A549 (cell line): ENCODE results near the gene DOCK1. TPM values are rescaled to one million over a fixed set of nuclear protein-coding genes. Genes with fewer than 3 reads are reported as not detected.

ENCODE experiments used
- ATAC-seq, 2 experiments: fragments of 200-7000 bp in 1 of 2; fragments of >200 bp in 1 of 2; cut with Nextera tagmentation in 1 of 2; cut with Tn5 transposase in 1 of 2; 3 replicates each; pipeline versions ENCODE4 v1.8.0 to v1.9.1; 2018 to 2020; ENCODE audit warnings: mild to moderate bottlenecking in 1 of 2, moderate library complexity in 1 of 2
- CTCF ChIA-PET: fragments of 300-600 bp; sonication (Branson Sonifier 250); formaldehyde crosslinking; extraction: SDS; loops from one replicate; lab custom pipeline; 2021; ENCODE audit warnings: antibody characterized with exemption, inconsistent platforms; lab: Yijun Ruan, JAX
- POLR2A ChIA-PET: fragments of 350-600 bp; formaldehyde crosslinking; extraction: SDS; loops from one replicate; lab custom pipeline; 2021; ENCODE audit warnings: antibody characterized with exemption, inconsistent platforms; lab: Yijun Ruan, JAX
- DNase-seq, 2 experiments: peaks; one replicate each; pipeline versions ENCODE4 v3.0.0 to v3.0.0-alpha.2; 2011 to 2016; ENCODE audit warnings: low read depth in 1 of 2, low spot score in 1 of 2
- FAIRE-seq: peaks from 2 replicates; lab custom pipeline; 2011; peaks lifted over from hg19 to GRCh38; lab: Jason Lieb, UNC
- H3K27ac ChIP-seq, 2 experiments: fragments of >200 bp; sonication (Bioruptor Twin); formaldehyde crosslinking; 3 replicates each; pipeline ENCODE4 v1.5.1; 2016 to 2017
- H3K4me1 ChIP-seq: fragments of >200 bp; sonication (Bioruptor Twin); formaldehyde crosslinking; 3 replicates; pipeline ENCODE4 v1.6.1; 2016
- H3K4me2 ChIP-seq: fragments of >200 bp; sonication (Bioruptor Twin); formaldehyde crosslinking; 3 replicates; pipeline ENCODE4 v1.6.1; 2016
- H3K4me3 ChIP-seq: fragments of >200 bp; sonication (Bioruptor Twin); formaldehyde crosslinking; 3 replicates; pipeline ENCODE4 v1.5.1; 2016
- H3K9me3 ChIP-seq: fragments of >200 bp; sonication (Bioruptor Twin); formaldehyde crosslinking; 3 replicates; pipeline ENCODE4 v1.6.1; 2016
- BHLHE40 ChIP-seq: IDR thresholded peaks from 2 replicates; pipeline ENCODE4 v1.6.1; 2012; ENCODE audit warnings: low read depth, low read length, inconsistent platforms
- CBX8 ChIP-seq: fragments of 200-600 bp; sonication (generic); IDR thresholded peaks from 2 replicates; pipeline ENCODE4 v1.6.1; 2016
- CTCF ChIP-seq: fragments of >200 bp; sonication (Bioruptor Twin); formaldehyde crosslinking; IDR thresholded peaks from 3 replicates; pipeline ENCODE4 v1.5.1; 2016
- EHF ChIP-seq: fragments of 250-450 bp; sonication (Bioruptor Pico); IDR thresholded peaks from 2 replicates; pipeline ENCODE4 v1.5.0; 2020; ENCODE audit warnings: mild to moderate bottlenecking
- EHMT2 ChIP-seq: fragments of 200-600 bp; sonication (generic); IDR thresholded peaks from 2 replicates; pipeline ENCODE4 v1.6.1; 2016; ENCODE audit warnings: antibody characterized with exemption, low read depth, mild to moderate bottlenecking, moderate library complexity
- FOSL2 ChIP-seq, 2 experiments: fragments of 450-650 bp in 1 of 2; fragments of >200 bp in 1 of 2; sonication (Bioruptor Twin) in 1 of 2; formaldehyde crosslinking; IDR thresholded peaks; 2 replicates each; pipeline versions ENCODE4 v1.5.0 to v1.6.1; 2016 to 2020; ENCODE audit warnings: mild to moderate bottlenecking in 1 of 2, moderate library complexity in 1 of 2
- GATA3 ChIP-seq: IDR thresholded peaks from 2 replicates; pipeline ENCODE4 v1.6.1; 2012; ENCODE audit warnings: borderline replicate concordance
- HDAC2 ChIP-seq: fragments of 200-600 bp; sonication (generic); IDR thresholded peaks from 2 replicates; pipeline ENCODE4 v1.6.1; 2016
- HES2 ChIP-seq: fragments of >200 bp; sonication (Bioruptor Twin); formaldehyde crosslinking; IDR thresholded peaks from 2 replicates; pipeline ENCODE4 v1.6.1; 2016
- HEYL ChIP-seq: fragments of 250-450 bp; sonication (Bioruptor Pico); IDR thresholded peaks from 2 replicates; pipeline ENCODE4 v1.8.0; 2021; ENCODE audit warnings: mild to moderate bottlenecking, moderate library complexity
- HMGXB4 ChIP-seq: fragments of 250-450 bp; sonication (Bioruptor Pico); IDR thresholded peaks from 2 replicates; pipeline ENCODE4 v1.5.0; 2021; ENCODE audit warnings: mild to moderate bottlenecking, moderate library complexity, borderline replicate concordance
- HOXB5 ChIP-seq: fragments of 250-450 bp; sonication (Bioruptor Pico); IDR thresholded peaks from 2 replicates; pipeline ENCODE4 v1.5.0; 2020; ENCODE audit warnings: mild to moderate bottlenecking, moderate library complexity
- JUNB ChIP-seq: fragments of >200 bp; sonication (Bioruptor Twin); formaldehyde crosslinking; IDR thresholded peaks from 2 replicates; pipeline ENCODE4 v1.6.1; 2016
- KDM1A ChIP-seq: fragments of 200-600 bp; sonication (generic); IDR thresholded peaks from 2 replicates; pipeline ENCODE4 v1.6.1; 2016; ENCODE audit warnings: low read depth, mild to moderate bottlenecking
- KDM5A ChIP-seq: fragments of 200-600 bp; sonication (generic); IDR thresholded peaks from 2 replicates; pipeline ENCODE4 v1.6.1; 2016; ENCODE audit warnings: antibody characterized with exemption, mild to moderate bottlenecking
- MAZ ChIP-seq: fragments of 150-350 bp; IDR thresholded peaks from 2 replicates; pipeline ENCODE4 v1.6.1; 2014; ENCODE audit warnings: antibody characterized with exemption, low read depth, low read length, borderline replicate concordance
- MYC ChIP-seq: IDR thresholded peaks from 2 replicates; pipeline ENCODE4 v1.6.1; 2012; ENCODE audit warnings: mild to moderate bottlenecking, inconsistent platforms, low read length, improper control_type of control experiment, borderline replicate concordance
- NFE2L2 ChIP-seq: fragments of 150-350 bp; conservative IDR thresholded peaks from 2 replicates; pipeline ENCODE4 v1.6.1; 2014; ENCODE audit warnings: low read length
- RARB ChIP-seq: fragments of 250-450 bp; sonication (Bioruptor Pico); IDR thresholded peaks from 2 replicates; pipeline ENCODE4 v1.8.0; 2021; ENCODE audit warnings: mild to moderate bottlenecking, moderate library complexity
- RCOR1 ChIP-seq: fragments of 150-350 bp; IDR thresholded peaks from 2 replicates; pipeline ENCODE4 v1.6.1; 2014; ENCODE audit warnings: antibody characterized with exemption, low read length, low read depth
- RFX5 ChIP-seq: fragments of 450-650 bp; IDR thresholded peaks from 2 replicates; pipeline ENCODE4 v1.7.1; 2014; ENCODE audit warnings: antibody characterized with exemption, mild to moderate bottlenecking, moderate library complexity
- SMC3 ChIP-seq: fragments of >200 bp; sonication (Bioruptor Twin); formaldehyde crosslinking; IDR thresholded peaks from 3 replicates; pipeline ENCODE4 v1.6.1; 2018; ENCODE audit warnings: inconsistent platforms
- TFCP2L1 ChIP-seq: fragments of 250-450 bp; sonication (Bioruptor Pico); IDR thresholded peaks from 2 replicates; pipeline ENCODE4 v1.5.0; 2021; ENCODE audit warnings: mild to moderate bottlenecking
- TP53 ChIP-seq: fragments of 250-450 bp; sonication (Bioruptor Pico); IDR thresholded peaks from 2 replicates; pipeline ENCODE4 v1.5.0; 2021; ENCODE audit warnings: mild to moderate bottlenecking, moderate library complexity
- ZFP36 ChIP-seq: fragments of 450-650 bp; IDR thresholded peaks from 2 replicates; pipeline ENCODE4 v1.6.1; 2014; ENCODE audit warnings: borderline replicate concordance; ENCODE audit not compliant: partially characterized antibody
- ZNF302 ChIP-seq: fragments of 250-450 bp; sonication (Bioruptor Pico); IDR thresholded peaks from 2 replicates; pipeline ENCODE4 v1.9.0; 2021; ENCODE audit warnings: inconsistent platforms, mild to moderate bottlenecking, moderate library complexity
- ZSCAN20 ChIP-seq: fragments of 250-450 bp; sonication (Bioruptor Pico); IDR thresholded peaks from 2 replicates; pipeline ENCODE4 v1.8.0; 2022; ENCODE audit warnings: mild to moderate bottlenecking, moderate library complexity
- WGBS: methylation state at CpG from one replicate; pipeline ENCODE4 v1.1.6; 2017; ENCODE audit errors: missing lambda C conversion rate; 5-methylcytosine and 5-hydroxymethylcytosine counted together
- polyA plus RNA-seq, 4 experiments: library from polyadenylated mRNA; depleted of rRNA in 3 of 4; stranded (reverse); fragments of >200 nt; fragmentation: RNase III in 1 of 4; extraction: RNeasy Plus Mini Kit Qiagen cat#74134 plus additional on column Dnase treatment in 1 of 4; gene quantifications; 2 replicates in 3 of 4; 3 replicates in 1 of 4; pipeline ENCODE4 v1.2.3, GENCODE V29; 2011 to 2017

The DOCK1 gene
- polyA plus RNA-seq, 2 of the 4 experiments (the other 2 are of a cell fraction), result 22.6 to 28.2 TPM

GRCh38 chr10:127018766-127019165 lies 113.5 kb downstream of the DOCK1 start:
- no peak overlapping the region for H3K27ac ChIP-seq
- no peak overlapping the region for H3K4me2 ChIP-seq
- ATAC-seq (no peak), DNase-seq (no peak), FAIRE-seq (no peak)
- TF ChIP-seq CTCF (no peak), FOSL2 (IDR thresholded peaks at IDR 0.05) (no peak), FOSL2 (CRISPR knock-in tag; IDR thresholded peaks at IDR 0.05) (no peak), EHF (CRISPR knock-in tag) (no peak)
- H3K9me3 ChIP-seq, result no peaks in the 10 kb centered on the region
- ChIA-PET CTCF (no interaction called here), POLR2A (no interaction called here)
- 91% methylated on average over 8 of the region's 8 CpGs for WGBS
- no peaks in the 10 kb centered on the region for H3K4me1 ChIP-seq
- H3K4me3 ChIP-seq, result no peak overlapping the region

- ATAC-seq (no peak), DNase-seq (no peak), FAIRE-seq (no peak)
- Histone ChIP-seq H3K27ac (no peak overlapping the region), H3K4me3 (no peak overlapping the region), H3K9me3 (no peaks in the 10 kb centered on the region), H3K4me2 (no peak overlapping the region), H3K4me1 (no peaks in the 10 kb centered on the region)
- ChIA-PET CTCF (interaction anchor here (0.8 to 1.0 kb wide), 2 partner anchors 11 to 12 kb away, joined by 3 to 4 read pairs; no protein-coding TSS in a partner anchor), POLR2A (no interaction called here)
- no peak for TF ChIP-seq RARB (CRISPR knock-in tag)
- no peak for TF ChIP-seq HDAC2
- TF ChIP-seq KDM1A, result no peak
- TF ChIP-seq BHLHE40, result no peak
- no peak for TF ChIP-seq TP53 (CRISPR knock-in tag)
- no peak for TF ChIP-seq MYC
- no peak for TF ChIP-seq HMGXB4
- TF ChIP-seq HOXB5 (CRISPR knock-in tag), result no peak
- no peak for TF ChIP-seq HES2
- no peak for TF ChIP-seq KDM5A
- no peak for TF ChIP-seq SMC3
- TF ChIP-seq FOSL2 (IDR thresholded peaks at IDR 0.05), result no peak
- no peak for TF ChIP-seq FOSL2 (CRISPR knock-in tag; IDR thresholded peaks at IDR 0.05)
- TF ChIP-seq CBX8, result no peak
- TF ChIP-seq TFCP2L1 (CRISPR knock-in tag), result no peak
- TF ChIP-seq NFE2L2, result no peak
- no peak for TF ChIP-seq HEYL (CRISPR knock-in tag)
- no peak for TF ChIP-seq JUNB
- no peak for TF ChIP-seq RCOR1
- 100% methylated on average over 3 of the region's 3 CpGs for WGBS
Measured at GRCh38 chr10:127020260-127020659, 115.0 kb downstream of the DOCK1 start.

GRCh38 chr10:127021801-127022200 lies 116.6 kb downstream of the DOCK1 start:
- POLR2A ChIA-PET, result no interaction called here

More at GRCh38 chr10:127021801-127022200, 116.6 kb downstream of the DOCK1 start:
- no peak for DNase-seq
- no peak overlapping the region for H3K27ac ChIP-seq
- no peak overlapping the region for H3K4me2 ChIP-seq
- FAIRE-seq, result no peak
- CTCF ChIA-PET, result interaction anchor here (0.7 kb wide), 1 partner anchor 31 kb away, joined by 3 read pairs; no protein-coding TSS in a partner anchor
- ATAC-seq, result no peak
- H3K9me3 ChIP-seq, result no peaks in the 10 kb centered on the region
- no peak overlapping the region for H3K4me3 ChIP-seq
- H3K4me1 ChIP-seq, result no peaks in the 10 kb centered on the region
- TF ChIP-seq MAZ (no peak), KDM5A (no peak), HES2 (no peak), TFCP2L1 (CRISPR knock-in tag) (no peak), EHMT2 (no peak), CTCF (no peak), ZNF302 (CRISPR knock-in tag) (no peak), ZFP36 (no peak), ZSCAN20 (no peak), HEYL (CRISPR knock-in tag) (no peak), RFX5 (no peak), GATA3 (no peak)
- 94% methylated on average over 6 of the region's 6 CpGs for WGBS
